ENCODE data around the gene EMSY. TPM values are rescaled to one million over a fixed set of nuclear protein-coding genes. Genes with fewer than 3 reads are reported as not detected.

Gene EMSY
- total and polyA plus RNA-seq, 2 of the 13 experiments (the other 11 are each of a cell fraction or from before 2014, with no cell fraction given): 11.6 to 18.5 TPM

GRCh38 chr11:76459846-76460245, 15.0 kb downstream of the EMSY start (continued):
- no peak for TF ChIP-seq HMGXB3 (CRISPR knock-in tag; IDR thresholded peaks at IDR 0.05; ENCODE audit: borderline replicate concordance)
- TF ChIP-seq ZNF839 (CRISPR knock-in tag; IDR thresholded peaks at IDR 0.05; ENCODE audit: borderline replicate concordance): no peak
- TF ChIP-seq GRHL1 (CRISPR knock-in tag; conservative IDR thresholded peaks at IDR 0.05): no peak

GRCh38 chr11:76462317-76462716, 17.5 kb downstream of the EMSY start:
- Histone ChIP-seq H3K27ac (ENCODE audit: extremely low read length, insufficient read depth, low read length) (no peak overlapping the region), H3K4me2 (ENCODE audit: low read depth, low read length) (no peak overlapping the region), H2AFZ (ENCODE audit: low read length) (no peak overlapping the region), H3K4me1 (ENCODE audit: insufficient read depth, low read length) (no peaks in the 10 kb centered on the region), H3K27me3 (ENCODE audit: control insufficient read depth in 1 of 2, insufficient read depth in 2 of 2, low read length in 2 of 2) (no peaks in the 10 kb centered on the region), H3K9ac (ENCODE audit: insufficient read depth, low read depth, low read length) (no peak overlapping the region), H3K4me3 (replicated peaks in 1 of 3; ENCODE audit: insufficient read depth in 1 of 3, low read depth in 2 of 3, low read length in 3 of 3) (no peak overlapping the region), H3K79me2 (ENCODE audit: insufficient read depth, low read length) (no peaks in the 10 kb centered on the region), H4K20me1 (ENCODE audit: insufficient read depth, low read length) (no peaks in the 10 kb centered on the region; the same call in 1 of the 2 replicates), H3K36me3 (replicated peaks in 1 of 2; ENCODE audit: control insufficient read depth in 1 of 2, insufficient read depth in 2 of 2, low read length in 2 of 2) (peaks cover 8 to 47% of the 10 kb centered on the region in 2 experiments), H3K9me3 (ENCODE audit: low read length) (no peaks in the 10 kb centered on the region)
- ATAC-seq (no peak), FAIRE-seq (no peak), DNase-seq (ENCODE audit: low spot score) (no peak)
- POLR2A ChIA-PET: no interaction called here
- intact Hi-C loops (cut with micrococcal nuclease; ENCODE audit: unreplicated experiment) (no loop called here), in situ Hi-C loops (cut with HindIII; ENCODE audit: extremely low pct_ligation_motif_present, low pct_unique_long_range_greater_than_20kb) (no loop called here)
- BruUV-seq (replicated peaks): no TSS peak
- CTCF ChIA-PET (ENCODE audit: low intra/inter-chr PET ratio, low total read pairs): no interaction called here
- TF ChIP-seq ZNF589 (CRISPR knock-in tag; conservative IDR thresholded peaks at IDR 0.05): no peak
- no peak for TF ChIP-seq CHD2 (IDR thresholded peaks at IDR 0.05; ENCODE audit: low read depth, low read length)
- no peak for TF ChIP-seq EHMT2 (IDR thresholded peaks at IDR 0.05; ENCODE audit: borderline replicate concordance, low read depth, low read length)
- no peak for TF ChIP-seq STAG1 (CRISPR knock-in tag; IDR thresholded peaks at IDR 0.05)
- no peak for TF ChIP-seq THAP7 (CRISPR knock-in tag; IDR thresholded peaks at IDR 0.05)
- no peak for TF ChIP-seq ZNF207 (IDR thresholded peaks at IDR 0.05; ENCODE audit: borderline replicate concordance)
- TF ChIP-seq MAFG (CRISPR knock-in tag; IDR thresholded peaks at IDR 0.05): no peak
- TF ChIP-seq FOXK1 (CRISPR knock-in tag; IDR thresholded peaks at IDR 0.05; ENCODE audit: borderline replicate concordance, low read depth): no peak
- no peak for TF ChIP-seq KLF11 (CRISPR knock-in tag; IDR thresholded peaks at IDR 0.05)
- no peak for TF ChIP-seq ZNF512 (CRISPR knock-in tag; IDR thresholded peaks at IDR 0.05)
- no peak for TF ChIP-seq ZNF672 (CRISPR knock-in tag; IDR thresholded peaks at IDR 0.05)
- TF ChIP-seq ARNT2 (CRISPR knock-in tag; IDR thresholded peaks at IDR 0.05; ENCODE audit: low read depth): no peak
- no peak for TF ChIP-seq ATRX (CRISPR knock-in tag; IDR thresholded peaks at IDR 0.05; ENCODE audit: borderline replicate concordance)
